ENCODE data around the gene CECR2. TPM values are rescaled to one million over a fixed set of nuclear protein-coding genes. Genes with fewer than 3 reads are reported as not detected.

The CECR2 gene
- total RNA-seq, 4 donors from 2014 or later: 1.1 to 2.1 (median 1.3) TPM

- peaks cover 79 to 100% (median 96%) of the 10 kb centered on the region in 4 donors for H3K36me3 ChIP-seq
- no peak overlapping the region for H3K4me3 ChIP-seq
- H3K9me3 ChIP-seq: no peaks in the 10 kb centered on the region
- no peaks in the 10 kb centered on the region for H3K27me3 ChIP-seq
- intact Hi-C loops (cut with DNase I): no loop called here
- H3K4me1 ChIP-seq: peaks cover 0 to 19% (median 11%) of the 10 kb centered on the region in 4 donors
- 87% methylated on average over 6 of the region's 6 CpGs for WGBS
- H3K27ac ChIP-seq (replicated peaks in 1 of 4): peak overlapping the region in 2 of 4 donors; percentile 38 to 68
- TF ChIP-seq POLR2AphosphoS5 (IDR thresholded peaks at IDR 0.05) (no peak), CTCF (IDR thresholded peaks at IDR 0.05) (no peak)
- no peak for DNase-seq (ENCODE audit: extremely low spot score)
Observed at GRCh38 chr22:17596226-17596625, 227.0 kb downstream of the CECR2 start.

GRCh38 chr22:17597217-17597616, 228.0 kb downstream of the CECR2 start:
- H3K4me1 ChIP-seq: peaks cover 0 to 19% (median 11%) of the 10 kb centered on the region in 4 donors
- peaks cover 70 to 90% (median 87%) of the 10 kb centered on the region in 4 donors for H3K36me3 ChIP-seq
- DNase-seq (ENCODE audit: extremely low spot score): no peak
- 93% methylated on average over 2 of the region's 2 CpGs for WGBS
- peak overlapping the region in 3 of 4 donors; percentile 38 to 68 (median 42) for H3K27ac ChIP-seq (replicated peaks in 1 of 4)
- intact Hi-C loops (cut with DNase I): no loop called here
- no peaks in the 10 kb centered on the region for H3K27me3 ChIP-seq
- peak in 1 of 2 donors; percentile 68 for TF ChIP-seq POLR2AphosphoS5 (IDR thresholded peaks at IDR 0.05)
- TF ChIP-seq EP300 (IDR thresholded peaks at IDR 0.05): no peak
- H3K4me3 ChIP-seq: no peak overlapping the region
- H3K9me3 ChIP-seq: no peaks in the 10 kb centered on the region

- intact Hi-C loops (cut with DNase I): no loop called here
- WGBS: 91% methylated on average over 4 of the region's 4 CpGs
- peaks cover 0 to 15% (median 10%) of the 10 kb centered on the region in 4 donors for H3K4me1 ChIP-seq
- TF ChIP-seq CTCF (IDR thresholded peaks at IDR 0.05) (no peak), EP300 (IDR thresholded peaks at IDR 0.05) (no peak), POLR2AphosphoS5 (IDR thresholded peaks at IDR 0.05) (no peak), POLR2A (IDR thresholded peaks at IDR 0.05; ENCODE audit: low read depth) (no peak)
- no peaks in the 10 kb centered on the region for H3K9me3 ChIP-seq
- H3K27ac ChIP-seq (replicated peaks in 1 of 4): peak overlapping the region in 1 of 4 donors; percentile 68
- H3K27me3 ChIP-seq: no peaks in the 10 kb centered on the region
- no peak for DNase-seq (ENCODE audit: extremely low spot score)
- H3K36me3 ChIP-seq: peaks cover 61 to 79% (median 76%) of the 10 kb centered on the region in 4 donors
- no peak overlapping the region for H3K4me3 ChIP-seq
Observed at GRCh38 chr22:17598318-17598717, 229.1 kb downstream of the CECR2 start.

- no peaks in the 10 kb centered on the region for H3K9me3 ChIP-seq
- H3K4me3 ChIP-seq: no peak overlapping the region
- no peak for TF ChIP-seq POLR2AphosphoS5 (IDR thresholded peaks at IDR 0.05)
- no peak for TF ChIP-seq EP300 (IDR thresholded peaks at IDR 0.05)
- no peak for TF ChIP-seq POLR2A (IDR thresholded peaks at IDR 0.05; ENCODE audit: low read depth)
- TF ChIP-seq CTCF (IDR thresholded peaks at IDR 0.05): no peak
- intact Hi-C loops (cut with DNase I): no loop called here
- 79% methylated on average over 3 of the region's 3 CpGs for WGBS
- peak overlapping the region in 1 of 4 donors; percentile 23 for H3K27ac ChIP-seq (replicated peaks in 1 of 4)
- DNase-seq (ENCODE audit: extremely low spot score): no peak
- H3K36me3 ChIP-seq: peaks cover 37 to 52% (median 48%) of the 10 kb centered on the region in 4 donors
- no peaks in the 10 kb centered on the region for H3K27me3 ChIP-seq
- H3K4me1 ChIP-seq: peaks cover 0 to 12% (median 9%) of the 10 kb centered on the region in 4 donors
Observed at GRCh38 chr22:17601031-17601430, 231.8 kb downstream of the CECR2 start.

- DNase-seq (ENCODE audit: extremely low spot score): no peak
- Histone ChIP-seq H3K4me1 (peaks cover 8 to 22% (median 20%) of the 10 kb centered on the region in 4 donors), H3K9me3 (no peaks in the 10 kb centered on the region), H3K36me3 (peaks cover 13 to 44% (median 36%) of the 10 kb centered on the region in 4 donors), H3K27ac (replicated peaks in 1 of 4) (no peak overlapping the region), H3K27me3 (no peaks in the 10 kb centered on the region), H3K4me3 (no peak overlapping the region)
- WGBS: 83% methylated on average over 4 of the region's 4 CpGs
- no peak for TF ChIP-seq EP300 (IDR thresholded peaks at IDR 0.05)
- TF ChIP-seq CTCF (IDR thresholded peaks at IDR 0.05): no peak
- no peak for TF ChIP-seq POLR2AphosphoS5 (IDR thresholded peaks at IDR 0.05)
- no peak for TF ChIP-seq POLR2A (IDR thresholded peaks at IDR 0.05; ENCODE audit: low read depth)
- intact Hi-C loops (cut with DNase I): no loop called here
Observed at GRCh38 chr22:17603668-17604067, 234.4 kb downstream of the CECR2 start.
